Measurements from ENCODE around the gene TRPV5.

The TRPV5 gene

GRCh38 chr7:142870566-142871259, 62.8 kb downstream of the TRPV5 start:
- DNase-seq (ENCODE audit: low spot score), result no peak

DNA sequence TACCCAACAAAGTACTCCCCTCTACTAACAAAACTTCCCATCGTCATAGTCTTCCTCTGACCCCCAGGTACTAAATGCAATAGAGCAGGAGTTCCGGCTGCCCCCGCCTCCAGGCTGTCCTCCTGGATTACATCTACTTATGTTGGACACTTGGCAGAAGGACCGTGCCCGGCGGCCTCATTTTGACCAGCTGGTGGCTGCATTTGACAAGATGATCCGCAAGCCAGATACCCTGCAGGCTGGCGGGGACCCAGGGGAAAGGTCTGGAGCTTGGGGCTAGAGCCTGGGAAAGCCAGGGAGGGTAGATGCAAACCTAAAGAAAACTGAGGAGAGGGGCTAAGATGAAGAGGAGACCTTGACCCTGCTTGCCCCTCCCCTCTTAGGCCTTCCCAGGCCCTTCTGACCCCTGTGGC, 63.4 kb downstream of the TRPV5 start:
- DNase-seq (ENCODE audit: low spot score), result no peak

GRCh38 chr7:142869434-142869833, 64.1 kb downstream of the TRPV5 start:
- no peak for DNase-seq (ENCODE audit: low spot score)

DNA sequence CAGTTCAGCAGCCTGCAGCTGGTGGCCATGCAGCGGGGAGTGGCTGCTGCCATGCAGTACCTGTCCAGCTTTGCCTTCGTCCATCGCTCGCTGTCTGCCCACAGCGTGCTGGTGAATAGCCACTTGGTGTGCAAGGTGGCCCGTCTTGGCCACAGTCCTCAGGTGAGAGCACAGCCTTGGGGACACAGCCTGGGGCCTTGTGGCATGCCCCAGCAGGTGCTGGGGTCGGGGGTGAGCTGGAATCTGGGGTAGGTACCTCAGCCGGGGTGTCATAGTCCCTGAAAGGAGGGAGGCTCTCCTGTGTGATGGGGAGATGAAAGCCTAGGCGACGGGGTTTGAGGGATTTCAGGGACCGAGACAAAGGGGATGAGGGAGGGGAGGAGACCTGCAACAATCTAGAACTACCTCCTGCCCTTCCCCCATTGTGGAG, 64.5 kb downstream of the TRPV5 start:
- DNase-seq (ENCODE audit: low spot score), result no peak

- DNase-seq (ENCODE audit: low spot score), result no peak
These were observed 65.2 kb downstream of the TRPV5 start for GRCh38 chr7:142868188-142868985.

- no peak for DNase-seq (ENCODE audit: low spot score)
These were observed 66.0 kb downstream of the TRPV5 start for GRCh38 chr7:142867398-142868187.

DNA sequence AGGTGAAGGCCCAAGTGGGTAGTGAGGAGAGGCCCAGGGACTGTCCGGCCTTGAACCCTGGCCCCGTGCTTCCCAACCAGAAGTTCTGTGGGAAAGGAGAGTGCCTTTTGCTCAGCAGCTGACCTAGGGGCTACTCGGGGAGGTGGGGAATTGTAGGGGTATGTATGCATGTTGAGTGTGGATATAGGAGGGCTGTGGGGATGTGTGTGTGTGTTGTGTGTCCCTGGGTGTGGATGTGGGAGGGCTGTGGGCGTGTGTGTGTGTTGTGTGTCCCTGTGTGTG, 66.5 kb downstream of the TRPV5 start:
- DNase-seq (ENCODE audit: low spot score), result no peak

DNA sequence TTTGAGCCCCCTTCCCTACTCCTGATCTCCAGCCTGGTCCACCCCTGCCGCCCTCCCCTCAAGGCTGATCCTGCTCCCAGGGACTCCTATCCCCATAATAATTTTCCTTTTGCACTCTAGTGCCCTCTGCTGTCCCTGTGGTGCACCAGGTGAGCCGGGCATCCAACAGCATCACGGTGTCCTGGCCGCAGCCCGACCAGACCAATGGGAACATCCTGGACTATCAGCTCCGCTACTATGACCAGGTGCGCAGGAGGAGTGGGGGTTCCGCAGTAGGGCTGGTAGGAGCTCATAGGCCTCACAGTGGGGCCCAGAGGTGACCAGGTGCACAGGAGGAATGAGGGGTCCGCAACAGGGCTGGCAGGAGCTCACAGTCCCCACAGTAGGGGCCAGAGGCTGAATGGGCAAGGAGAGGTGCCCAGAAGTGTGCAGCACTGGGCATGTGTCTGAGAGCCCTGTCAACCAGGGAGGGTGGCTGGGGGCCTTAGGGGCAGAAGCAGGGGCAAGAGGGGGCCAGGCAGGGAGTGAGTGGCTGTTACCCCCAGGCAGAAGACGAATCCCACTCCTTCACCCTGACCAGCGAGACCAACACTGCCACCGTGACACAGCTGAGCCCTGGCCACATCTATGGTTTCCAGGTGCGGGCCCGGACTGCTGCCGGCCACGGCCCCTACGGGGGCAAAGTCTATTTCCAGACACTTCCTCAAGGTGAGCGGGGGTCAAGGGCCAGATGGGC, 67.0 kb downstream of the TRPV5 start:
- peak; percentile 39 for DNase-seq (ENCODE audit: low spot score)

GRCh38 chr7:142865766-142866165, 67.8 kb downstream of the TRPV5 start:
- DNase-seq (ENCODE audit: low spot score), result no peak

- no peak for DNase-seq (ENCODE audit: low spot score)
These were observed 68.4 kb downstream of the TRPV5 start for GRCh38 chr7:142864980-142865747.

- no peak for DNase-seq (ENCODE audit: low spot score)
These were observed 69.5 kb downstream of the TRPV5 start for GRCh38 chr7:142863891-142864685.

DNA sequence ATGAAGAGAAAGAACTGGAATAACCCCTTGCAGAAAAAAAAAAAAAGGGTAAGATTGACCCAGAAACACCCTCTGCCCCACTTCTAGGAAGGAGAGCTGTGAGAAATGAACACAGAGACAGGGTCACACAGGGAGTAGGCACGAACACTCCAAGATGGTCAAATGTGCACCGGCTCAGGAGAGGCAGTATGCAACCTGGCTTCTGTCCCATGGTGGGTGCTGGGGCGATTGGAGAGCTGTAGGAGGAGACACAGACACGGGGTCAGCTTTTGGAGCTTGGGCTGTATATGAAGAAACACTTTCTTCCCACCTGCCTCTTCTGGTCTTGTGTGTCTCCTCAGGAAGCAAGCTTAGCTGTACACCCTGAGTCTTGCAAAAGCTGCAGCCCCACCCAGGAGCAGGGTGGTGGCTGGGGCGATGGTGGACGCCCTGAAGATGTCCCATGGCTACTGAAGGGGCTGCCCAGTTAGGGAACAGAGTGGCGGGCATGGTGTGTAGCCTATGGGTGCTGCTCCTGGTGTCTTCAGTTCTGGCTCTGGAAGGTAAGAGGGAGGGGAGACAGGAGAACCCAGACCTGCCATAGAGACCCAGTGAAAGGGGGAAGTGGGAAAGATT, 70.7 kb downstream of the TRPV5 start:
- DNase-seq (ENCODE audit: low spot score), result no peak

- DNase-seq (ENCODE audit: low spot score), result no peak
These were observed 71.2 kb downstream of the TRPV5 start for GRCh38 chr7:142862351-142862750.

GRCh38 chr7:142860968-142861367, 72.6 kb downstream of the TRPV5 start:
- no peak for DNase-seq (ENCODE audit: low spot score)

- DNase-seq (ENCODE audit: low spot score), result no peak
These were observed 73.7 kb downstream of the TRPV5 start for GRCh38 chr7:142859829-142860228.

DNA sequence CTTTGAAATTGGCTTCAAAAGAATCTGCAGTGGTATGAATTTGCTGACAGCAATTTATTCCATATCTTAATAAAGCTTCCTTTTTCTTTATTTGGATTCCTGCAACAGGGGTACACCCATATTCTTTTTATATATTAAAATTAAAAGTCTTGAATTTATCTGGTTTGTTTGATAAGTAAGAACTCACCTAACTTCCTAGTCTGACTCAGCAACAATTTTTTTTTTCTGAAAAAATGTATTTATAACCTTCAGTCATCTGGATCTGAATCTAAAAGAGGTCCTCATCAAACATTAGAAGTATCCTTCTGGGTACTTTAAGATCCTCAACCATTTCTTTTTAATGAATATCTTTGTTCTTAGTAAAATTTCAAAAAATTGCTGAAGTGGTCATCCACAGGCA, 74.1 kb downstream of the TRPV5 start:
- no peak for DNase-seq (ENCODE audit: low spot score)
